Tibial artery (tissue), 4 donors: ENCODE measurements around the gene RHCG.
"Not testable (repeated sequence)": the region's sequence is repeated elsewhere in the genome, so short reads cannot be mapped to it uniquely, and the experiment has no call there.

ENCODE experiments used
- DNase-seq, 2 donors: peaks; one replicate each; pipeline ENCODE4 v3.0.0-alpha.2; 2019
- H3K27ac ChIP-seq, 2 donors: fragments of 200-600 bp; sonication (generic) in 1 of 2; 1 replicate in 1 of 2; 2 replicates in 1 of 2; pipeline ENCODE4 v1.5.1; 2018 to 2019; ENCODE audit warnings: mild to moderate bottlenecking in 1 of 2
- H3K27me3 ChIP-seq, 2 donors: fragments of 200-600 bp; sonication (generic) in 1 of 2; one replicate each; pipeline versions ENCODE4 v1.5.1 to v1.6.0; 2016 to 2019
- H3K36me3 ChIP-seq, 3 donors: fragments of 200-600 bp; sonication (generic) in 2 of 3; one replicate each; pipeline ENCODE4 v1.5.1; 2016 to 2019; ENCODE audit warnings: mild to moderate bottlenecking in 2 of 3
- H3K4me1 ChIP-seq, 4 donors: fragments of 200-600 bp; sonication (generic) in 2 of 4; 1 replicate in 3 of 4; 2 replicates in 1 of 4; pipeline ENCODE4 v1.5.1; 2016 to 2019
- H3K4me3 ChIP-seq, 2 donors: fragments of 200-600 bp; sonication (generic) in 1 of 2; 1 replicate in 1 of 2; 2 replicates in 1 of 2; pipeline ENCODE4 v1.5.1; 2018 to 2019; ENCODE audit warnings: mild to moderate bottlenecking in 2 of 2
- H3K9me3 ChIP-seq, 3 donors: fragments of 200-600 bp; sonication (generic) in 1 of 3; one replicate each; pipeline ENCODE4 v1.5.1; 2016 to 2019
- intact Hi-C: fragments of 100-400 bp; cut with DNase I; formaldehyde crosslinking; loops from one replicate; pipeline ENCODE4 v1.15.0; 2023; ENCODE audit warnings: low total_unique reads
- TF ChIP-seq, protein P1 (sequence below), 2 experiments: fragments of 200-600 bp in 1 of 2; fragments of 450-650 bp in 1 of 2; IDR thresholded peaks; one replicate each; pipeline ENCODE4 v1.5.1; 2017 to 2019; ENCODE audit warnings: antibody characterized with exemption in 2 of 2, mild to moderate bottlenecking in 1 of 2, moderate library complexity in 1 of 2

Gene RHCG

GRCh38 chr15:89477411-89478242 lies 18.8 kb downstream of the RHCG start:
- intact Hi-C loops, result no loop called here
- TF ChIP-seq, protein P1, sequence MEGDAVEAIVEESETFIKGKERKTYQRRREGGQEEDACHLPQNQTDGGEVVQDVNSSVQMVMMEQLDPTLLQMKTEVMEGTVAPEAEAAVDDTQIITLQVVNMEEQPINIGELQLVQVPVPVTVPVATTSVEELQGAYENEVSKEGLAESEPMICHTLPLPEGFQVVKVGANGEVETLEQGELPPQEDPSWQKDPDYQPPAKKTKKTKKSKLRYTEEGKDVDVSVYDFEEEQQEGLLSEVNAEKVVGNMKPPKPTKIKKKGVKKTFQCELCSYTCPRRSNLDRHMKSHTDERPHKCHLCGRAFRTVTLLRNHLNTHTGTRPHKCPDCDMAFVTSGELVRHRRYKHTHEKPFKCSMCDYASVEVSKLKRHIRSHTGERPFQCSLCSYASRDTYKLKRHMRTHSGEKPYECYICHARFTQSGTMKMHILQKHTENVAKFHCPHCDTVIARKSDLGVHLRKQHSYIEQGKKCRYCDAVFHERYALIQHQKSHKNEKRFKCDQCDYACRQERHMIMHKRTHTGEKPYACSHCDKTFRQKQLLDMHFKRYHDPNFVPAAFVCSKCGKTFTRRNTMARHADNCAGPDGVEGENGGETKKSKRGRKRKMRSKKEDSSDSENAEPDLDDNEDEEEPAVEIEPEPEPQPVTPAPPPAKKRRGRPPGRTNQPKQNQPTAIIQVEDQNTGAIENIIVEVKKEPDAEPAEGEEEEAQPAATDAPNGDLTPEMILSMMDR (IDR thresholded peaks at IDR 0.05), result no peak
- no peaks in the 10 kb centered on the region for H3K9me3 ChIP-seq
- H3K27me3 ChIP-seq, result peaks cover 0 to 55% of the 10 kb centered on the region in 2 donors
- H3K36me3 ChIP-seq, result no peaks in the 10 kb centered on the region
- no peak overlapping the region for H3K27ac ChIP-seq
- no peak overlapping the region for H3K4me3 ChIP-seq
- H3K4me1 ChIP-seq, result no peaks in the 10 kb centered on the region
- peak in 1 of 2 donors; percentile 54 for DNase-seq

DNA sequence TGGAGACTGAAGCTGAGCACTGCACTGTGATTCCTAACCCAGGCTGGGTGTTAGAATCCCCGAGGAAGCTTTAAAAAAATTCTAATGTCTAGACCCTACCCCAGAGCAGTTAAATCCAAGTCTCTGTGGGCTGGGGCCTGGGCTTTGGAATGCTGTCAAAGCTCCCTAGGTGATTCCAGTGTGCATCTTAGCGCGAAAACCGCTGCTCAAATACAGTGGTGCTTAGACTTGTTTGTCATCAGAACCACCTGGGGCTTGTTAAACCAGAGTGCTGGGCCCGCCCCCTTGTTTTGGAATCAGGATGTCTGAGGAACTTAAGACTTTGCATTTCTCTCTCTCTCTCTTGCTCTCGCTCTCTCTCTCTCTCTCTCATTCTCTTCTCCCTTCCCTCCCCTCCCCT lies 20.7 kb downstream of the RHCG start:
- TF ChIP-seq, protein P1 (IDR thresholded peaks at IDR 0.05), result no peak
- peak in 1 of 2 donors; percentile 17 for DNase-seq

GRCh38 chr15:89472785-89473256 lies 23.6 kb downstream of the RHCG start:
- TF ChIP-seq, protein P1 (IDR thresholded peaks at IDR 0.05), result peak; percentile 19 to 29
- Histone ChIP-seq H3K4me1 (no peaks in the 10 kb centered on the region), H3K36me3 (no peaks in the 10 kb centered on the region), H3K9me3 (peaks cover 0 to 6% (median 0%) of the 10 kb centered on the region in 3 donors), H3K27ac (no peak overlapping the region), H3K27me3 (peaks cover 0 to 56% of the 10 kb centered on the region in 2 donors), H3K4me3 (no peak overlapping the region)
- intact Hi-C loops, result no loop called here
- peak in 1 of 2 donors; percentile 24 for DNase-seq

More for the DNA sequence above, 20.7 kb downstream of the RHCG start:
- H3K4me3 ChIP-seq, result no peak overlapping the region
- H3K27me3 ChIP-seq, result peaks cover 0 to 69% of the 10 kb centered on the region in 2 donors
- H3K27ac ChIP-seq, result no peak overlapping the region
- no peaks in the 10 kb centered on the region for H3K4me1 ChIP-seq
- intact Hi-C loops, result no loop called here
- no peaks in the 10 kb centered on the region for H3K36me3 ChIP-seq
- no peaks in the 10 kb centered on the region for H3K9me3 ChIP-seq

GRCh38 chr15:89469426-89470096 lies 26.8 kb downstream of the RHCG start:
- TF ChIP-seq, protein P1 (IDR thresholded peaks at IDR 0.05), result no peak
- Histone ChIP-seq H3K4me1 (no peaks in the 10 kb centered on the region), H3K27ac (no peak overlapping the region), H3K36me3 (no peaks in the 10 kb centered on the region), H3K4me3 (no peak overlapping the region), H3K27me3 (peaks cover 0 to 39% of the 10 kb centered on the region in 2 donors), H3K9me3 (peaks cover 0 to 6% (median 0%) of the 10 kb centered on the region in 3 donors)
- DNase-seq, result peak in 1 of 2 donors; percentile 48
- intact Hi-C loops, result no loop called here

- H3K27ac ChIP-seq, H3K4me3 ChIP-seq, H3K4me1 ChIP-seq, DNase-seq, H3K9me3 ChIP-seq, H3K36me3 ChIP-seq, intact Hi-C loops: not testable (repeated sequence)
- peaks cover 0 to 42% of the 10 kb centered on the region in 2 donors for H3K27me3 ChIP-seq
Observed at GRCh38 chr15:89468813-89469212, 27.6 kb downstream of the RHCG start.

DNA sequence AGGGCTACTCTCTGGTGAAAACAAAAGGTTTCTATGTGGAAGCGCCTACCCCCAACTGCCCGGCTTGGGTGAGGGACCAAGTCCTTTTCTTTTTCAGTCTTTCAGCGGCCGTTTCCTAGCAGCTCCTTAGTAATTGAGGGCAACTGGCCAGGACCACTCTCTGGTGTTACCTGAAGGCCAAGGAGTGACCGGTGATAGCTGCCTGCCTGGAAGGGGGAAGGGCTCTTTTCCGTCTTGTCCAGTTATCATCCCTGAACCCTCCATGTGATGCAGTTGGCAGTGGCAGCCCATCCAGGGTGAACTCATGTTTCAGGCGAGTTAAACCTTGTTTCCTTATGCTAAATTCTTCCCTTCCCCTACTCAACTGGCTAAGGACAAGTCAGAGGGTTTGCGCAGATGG lies 33.3 kb downstream of the RHCG start:
- TF ChIP-seq, protein P1 (IDR thresholded peaks at IDR 0.05), result no peak
- no peaks in the 10 kb centered on the region for H3K36me3 ChIP-seq
- DNase-seq, result no peak
- H3K4me1 ChIP-seq, result no peaks in the 10 kb centered on the region
- no peaks in the 10 kb centered on the region for H3K9me3 ChIP-seq
- no peak overlapping the region for H3K27ac ChIP-seq
- H3K27me3 ChIP-seq, result peaks cover 0 to 30% of the 10 kb centered on the region in 2 donors
- intact Hi-C loops, result no loop called here
- H3K4me3 ChIP-seq, result no peak overlapping the region
